Measurements from ENCODE around the gene SIDT1.
A peak's percentile ranks its signal among the peaks of the same experiment; 100 is the strongest.

- peak in 3 of 5 experiments; percentile 24 to 44 (median 28) for TF ChIP-seq CTCF (IDR thresholded peaks at IDR 0.05)
- no peak for TF ChIP-seq POLR2A (IDR thresholded peaks at IDR 0.05)
Observed at GRCh38 chr3:113516115-113516505, 16.2 kb upstream of the SIDT1 start.

Data from transverse colon (tissue), 3 donors.